GM21526 (cell line): ENCODE results near the gene TDRD9.
"Not testable (repeated sequence)": the region's sequence is repeated elsewhere in the genome, so short reads cannot be mapped to it uniquely, and the experiment has no call there.

Experiments
- ATAC-seq: cut with Tn5 transposase; IDR thresholded peaks from one replicate; pipeline ENCODE4 v1.9.1; 2021; ENCODE audit warnings: moderate library complexity; ENCODE audit not compliant: unreplicated experiment, low FRiP score

TDRD9 gene, protein sequence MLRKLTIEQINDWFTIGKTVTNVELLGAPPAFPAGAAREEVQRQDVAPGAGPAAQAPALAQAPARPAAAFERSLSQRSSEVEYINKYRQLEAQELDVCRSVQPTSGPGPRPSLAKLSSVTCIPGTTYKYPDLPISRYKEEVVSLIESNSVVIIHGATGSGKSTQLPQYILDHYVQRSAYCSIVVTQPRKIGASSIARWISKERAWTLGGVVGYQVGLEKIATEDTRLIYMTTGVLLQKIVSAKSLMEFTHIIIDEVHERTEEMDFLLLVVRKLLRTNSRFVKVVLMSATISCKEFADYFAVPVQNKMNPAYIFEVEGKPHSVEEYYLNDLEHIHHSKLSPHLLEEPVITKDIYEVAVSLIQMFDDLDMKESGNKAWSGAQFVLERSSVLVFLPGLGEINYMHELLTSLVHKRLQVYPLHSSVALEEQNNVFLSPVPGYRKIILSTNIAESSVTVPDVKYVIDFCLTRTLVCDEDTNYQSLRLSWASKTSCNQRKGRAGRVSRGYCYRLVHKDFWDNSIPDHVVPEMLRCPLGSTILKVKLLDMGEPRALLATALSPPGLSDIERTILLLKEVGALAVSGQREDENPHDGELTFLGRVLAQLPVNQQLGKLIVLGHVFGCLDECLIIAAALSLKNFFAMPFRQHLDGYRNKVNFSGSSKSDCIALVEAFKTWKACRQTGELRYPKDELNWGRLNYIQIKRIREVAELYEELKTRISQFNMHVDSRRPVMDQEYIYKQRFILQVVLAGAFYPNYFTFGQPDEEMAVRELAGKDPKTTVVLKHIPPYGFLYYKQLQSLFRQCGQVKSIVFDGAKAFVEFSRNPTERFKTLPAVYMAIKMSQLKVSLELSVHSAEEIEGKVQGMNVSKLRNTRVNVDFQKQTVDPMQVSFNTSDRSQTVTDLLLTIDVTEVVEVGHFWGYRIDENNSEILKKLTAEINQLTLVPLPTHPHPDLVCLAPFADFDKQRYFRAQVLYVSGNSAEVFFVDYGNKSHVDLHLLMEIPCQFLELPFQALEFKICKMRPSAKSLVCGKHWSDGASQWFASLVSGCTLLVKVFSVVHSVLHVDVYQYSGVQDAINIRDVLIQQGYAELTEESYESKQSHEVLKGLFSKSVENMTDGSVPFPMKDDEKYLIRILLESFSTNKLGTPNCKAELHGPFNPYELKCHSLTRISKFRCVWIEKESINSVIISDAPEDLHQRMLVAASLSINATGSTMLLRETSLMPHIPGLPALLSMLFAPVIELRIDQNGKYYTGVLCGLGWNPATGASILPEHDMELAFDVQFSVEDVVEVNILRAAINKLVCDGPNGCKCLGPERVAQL (N-terminal part only)

GRCh38 chr14:103928011-103928890 is at the start of gene TDRD9:
Gene TDRD9, plus strand, starts transcription at chr14:103928456. Its CDS starts 54 bp downstream, at chr14:103928510.
- ATAC-seq, result no peak

DNA sequence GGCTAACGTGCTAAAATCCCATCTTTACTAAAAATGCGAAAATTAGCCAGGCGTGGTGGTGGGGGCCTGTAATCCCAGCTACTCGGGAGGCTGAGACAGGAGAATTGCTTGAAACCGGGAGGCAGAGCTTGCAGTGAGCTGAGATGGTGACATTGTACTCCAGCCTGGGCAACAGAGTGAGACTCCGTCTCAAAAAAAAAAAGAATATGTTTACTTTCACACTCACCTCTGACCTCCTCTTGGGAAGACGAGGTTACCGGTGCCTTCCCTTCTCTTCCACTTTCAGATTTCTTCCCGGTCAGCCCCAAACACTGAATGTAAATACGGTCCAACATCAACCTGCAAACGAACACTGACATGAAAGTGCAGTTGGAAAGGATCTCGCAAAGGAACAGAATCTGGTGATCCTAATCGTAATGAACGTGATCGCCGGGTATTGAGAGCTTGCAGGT is 49.1 kb upstream of the TDRD9 start:
- ATAC-seq, result no peak

DNA sequence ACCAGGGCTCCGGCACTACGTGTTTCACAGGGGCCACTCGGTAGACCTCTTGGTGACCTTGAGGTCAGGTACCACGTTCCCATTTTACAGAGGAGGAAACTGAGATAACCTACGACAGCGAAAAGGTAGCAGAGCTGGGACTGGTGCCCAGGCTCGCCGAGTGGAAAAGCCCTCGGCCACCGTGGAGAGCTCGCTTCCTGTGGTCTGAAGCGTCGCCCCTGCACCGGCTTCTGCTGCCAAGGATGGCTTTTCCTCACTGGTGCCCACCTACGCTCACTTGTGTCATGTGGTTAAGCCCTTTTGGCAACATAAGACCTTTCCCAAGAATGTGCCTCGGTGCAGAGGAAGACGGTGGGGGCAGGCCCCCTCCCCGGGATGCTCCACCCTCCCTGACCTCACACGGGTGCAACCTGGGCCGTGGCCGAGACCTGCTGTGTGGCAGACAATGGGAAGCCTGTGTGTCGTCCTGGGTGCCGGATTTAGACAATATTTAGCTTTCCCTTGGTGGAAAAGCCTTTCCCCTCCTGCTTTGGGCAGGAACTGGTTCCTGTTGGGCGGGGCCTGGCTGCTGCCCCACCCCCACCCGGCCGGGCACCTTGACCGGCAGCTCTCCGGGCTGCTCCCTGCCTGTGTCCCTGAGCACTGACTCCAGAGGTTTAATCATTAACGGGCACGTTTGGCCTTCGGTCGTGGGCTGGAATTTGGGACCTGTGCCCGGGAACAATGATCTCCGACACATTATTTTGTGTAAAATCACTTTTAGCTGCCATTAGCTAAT is 48.5 kb upstream of the TDRD9 start:
- no peak for ATAC-seq

- no peak for ATAC-seq
Observed at GRCh38 chr14:103880348-103881267, 47.6 kb upstream of the TDRD9 start.

DNA sequence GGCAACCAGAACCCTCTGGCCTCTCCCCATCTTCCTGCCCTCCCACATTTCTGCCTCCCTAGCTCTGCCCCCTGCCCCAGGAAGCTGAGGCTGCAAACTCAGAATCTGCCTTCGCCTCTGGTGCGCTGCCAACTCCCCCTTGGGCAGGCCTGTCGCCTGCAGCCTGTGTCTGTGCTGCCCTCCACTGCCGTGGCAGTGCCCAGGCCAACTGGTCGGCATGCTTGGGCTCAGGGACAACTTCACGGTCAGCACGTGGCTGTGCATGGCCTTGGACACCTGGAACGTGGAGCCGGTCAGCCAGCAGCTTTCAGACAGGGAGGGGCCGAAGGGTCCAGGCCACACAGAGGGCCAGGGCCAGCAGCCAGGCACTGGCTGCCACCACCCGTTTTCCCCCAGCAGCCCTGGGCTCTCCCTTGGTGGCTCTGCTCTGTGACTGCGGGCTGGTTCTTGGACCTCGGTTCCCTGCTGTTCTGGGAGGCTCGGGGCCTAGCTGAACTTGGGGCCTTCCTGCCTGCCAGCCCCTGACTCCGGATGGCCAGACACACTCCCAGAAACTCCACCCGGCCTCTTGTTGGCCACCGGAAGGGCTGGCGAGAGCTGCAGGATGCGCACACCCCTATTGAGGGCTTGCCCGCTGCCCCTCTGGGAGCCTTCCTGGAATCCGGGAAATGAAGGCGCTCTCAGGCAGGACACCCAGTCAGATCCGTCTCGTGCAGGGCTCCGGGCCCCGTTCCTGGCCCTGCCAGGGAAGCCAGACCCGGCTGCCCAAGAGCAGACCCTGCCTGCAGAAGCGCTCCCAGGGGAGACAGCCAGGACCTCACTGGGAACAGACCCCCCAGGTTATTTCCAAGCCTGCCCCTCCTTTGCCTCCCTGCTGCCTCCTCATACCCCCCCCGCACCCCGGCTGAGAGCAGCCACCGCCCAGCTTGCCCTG is 46.7 kb upstream of the TDRD9 start:
- no peak for ATAC-seq

DNA sequence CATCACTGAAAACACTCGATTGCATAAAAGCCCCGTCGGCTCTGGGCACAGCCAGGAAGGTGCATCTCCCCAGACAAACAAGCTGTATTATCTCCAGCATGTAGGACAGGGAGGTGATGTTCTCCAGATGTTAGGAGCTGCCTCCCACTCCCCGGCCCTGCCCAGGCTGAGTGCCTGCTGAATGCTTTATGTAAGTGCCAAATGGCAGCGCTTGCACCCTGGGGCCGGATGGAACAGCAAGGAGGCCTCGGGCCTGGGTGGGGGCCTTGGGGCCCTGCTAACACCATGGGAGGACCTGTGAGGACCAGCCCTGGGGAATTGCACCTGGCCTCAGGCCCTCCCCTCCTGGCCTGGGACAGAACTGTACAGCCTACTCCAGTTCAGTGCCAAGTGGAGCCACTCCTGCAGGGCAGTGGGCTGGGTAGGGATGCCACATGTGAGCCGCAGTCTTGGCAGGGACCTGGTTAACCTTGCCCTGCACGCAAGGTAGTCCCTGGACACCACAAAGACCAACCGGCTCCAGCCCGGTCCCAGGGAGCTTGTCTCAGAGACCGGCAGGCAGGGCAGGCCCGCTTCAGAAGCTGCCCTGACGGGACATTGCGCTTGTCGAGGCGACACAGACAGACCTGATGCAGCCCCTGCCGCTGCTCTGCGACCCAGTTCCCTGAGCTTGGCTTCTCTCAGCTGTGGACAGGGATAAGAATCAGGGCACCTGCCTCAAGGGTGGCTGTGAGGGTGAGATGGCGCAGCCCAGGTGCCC is 45.6 kb upstream of the TDRD9 start:
- no peak for ATAC-seq

DNA sequence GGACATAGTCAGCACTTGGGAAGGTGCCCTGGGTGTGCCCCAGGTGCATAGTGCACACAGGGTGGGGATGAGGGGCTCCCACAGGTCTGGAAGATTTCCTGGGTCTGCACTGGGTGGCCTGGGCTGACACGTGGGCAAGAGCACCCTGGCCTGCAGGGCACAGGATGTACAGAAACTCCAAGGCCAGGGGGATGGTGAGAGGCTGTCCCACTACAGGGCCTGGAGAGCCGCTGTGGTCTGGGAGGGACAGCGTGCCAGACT is 45.1 kb upstream of the TDRD9 start:
- no peak for ATAC-seq

DNA sequence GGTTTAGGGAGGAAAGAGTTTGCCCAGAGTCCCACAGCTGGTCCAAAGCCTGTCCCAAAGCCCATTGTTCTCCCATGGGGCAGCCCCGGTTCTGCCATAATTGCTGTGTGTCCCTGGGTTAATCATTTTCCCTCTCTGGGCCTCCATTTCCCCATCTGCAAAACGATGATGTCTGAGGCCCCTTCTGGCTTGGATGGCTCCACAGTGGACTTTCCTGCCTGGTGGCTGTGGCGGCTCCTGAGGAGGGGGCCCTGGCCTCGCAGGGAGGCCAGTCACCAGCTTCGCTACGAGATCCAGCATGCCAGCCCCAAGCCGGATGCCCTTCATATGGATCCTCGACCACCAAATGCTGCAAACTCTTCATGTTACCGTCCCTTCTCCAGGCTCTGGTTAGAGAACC is 43.4 kb upstream of the TDRD9 start:
- no peak for ATAC-seq

DNA sequence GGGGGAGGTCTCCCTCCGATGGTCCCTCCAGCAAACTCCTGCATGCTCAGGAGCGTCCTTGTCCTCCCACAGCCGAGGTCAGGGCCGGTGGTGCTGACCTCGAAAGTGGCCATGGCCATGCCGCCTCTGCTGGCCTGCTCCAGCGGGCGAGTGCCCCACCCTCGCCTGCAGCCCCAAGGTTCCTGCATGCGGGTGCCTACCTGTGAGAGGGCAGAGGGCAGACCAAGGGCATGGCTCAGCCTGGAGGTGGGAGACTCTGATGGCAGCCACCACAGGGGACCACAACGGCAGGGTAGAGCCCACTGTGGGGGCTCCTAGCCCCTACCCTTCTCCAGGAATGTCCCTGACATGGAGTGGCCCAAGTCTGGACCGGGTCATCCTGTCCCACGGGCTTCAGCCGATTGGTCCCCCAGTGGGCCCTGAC is 42.7 kb upstream of the TDRD9 start:
- ATAC-seq, result no peak

- no peak for ATAC-seq
Observed at GRCh38 chr14:103886304-103887169, 41.7 kb upstream of the TDRD9 start.

GRCh38 chr14:103887170-103887501 is 41.1 kb upstream of the TDRD9 start:
- no peak for ATAC-seq

DNA sequence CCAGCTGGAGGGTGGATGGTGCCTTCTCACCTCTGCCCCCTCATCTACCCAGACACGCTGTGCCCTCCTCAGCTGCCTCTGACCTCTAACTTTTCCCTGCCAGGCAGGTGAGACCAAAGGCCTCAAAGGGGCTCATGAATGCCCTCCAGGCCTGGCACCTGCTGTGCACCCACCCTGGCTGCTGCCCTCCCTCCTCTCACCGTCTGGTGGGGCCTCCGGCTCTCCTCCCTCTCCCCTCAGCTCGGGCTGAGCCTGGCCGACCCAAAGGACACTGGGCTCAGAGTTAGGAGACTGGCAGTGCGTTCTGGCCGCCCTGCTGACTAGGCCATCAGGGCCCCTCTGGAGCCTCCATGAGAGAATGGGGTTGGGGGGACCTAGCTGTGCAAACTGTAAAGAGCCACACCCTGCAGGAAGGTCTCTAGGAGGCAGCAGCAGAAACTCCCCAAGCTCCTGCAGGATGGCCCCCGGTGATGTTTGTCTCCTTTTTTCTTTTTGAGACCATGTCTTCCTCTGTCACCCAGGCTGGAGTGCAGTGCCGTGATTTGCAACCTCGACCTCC is 40.6 kb upstream of the TDRD9 start:
- ATAC-seq, result no peak

DNA sequence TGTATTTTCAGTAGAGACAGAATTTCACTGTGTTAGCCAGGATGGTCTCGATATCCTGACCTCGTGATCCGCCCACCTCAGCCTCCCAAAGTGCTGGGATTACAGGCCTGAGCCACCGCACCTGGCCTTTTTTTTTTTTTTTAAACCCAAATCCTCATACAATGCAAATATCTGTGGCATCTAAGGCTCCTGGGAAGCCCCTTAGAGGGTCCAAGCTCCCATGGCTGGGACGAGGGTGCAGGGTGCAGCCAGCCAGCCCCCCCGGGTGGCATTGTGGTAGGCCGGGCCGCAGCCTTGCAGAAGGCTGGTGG is 39.3 kb upstream of the TDRD9 start:
- ATAC-seq, result not testable (repeated sequence)

GRCh38 chr14:103889313-103890051 is 38.8 kb upstream of the TDRD9 start:
- no peak for ATAC-seq

GRCh38 chr14:103890052-103890371 is 38.2 kb upstream of the TDRD9 start:
- ATAC-seq, result no peak
